Epithelial cell of proximal tubule (primary cell): ENCODE results near the gene EXOSC3. TPM values are rescaled to one million over a fixed set of nuclear protein-coding genes. Genes with fewer than 3 reads are reported as not detected.

Experiments
- DNase-seq: peaks from one replicate; pipeline ENCODE4 v3.0.0-alpha.2; 2011; ENCODE audit warnings: low read depth
- H3K4me3 ChIP-seq: 2 replicates; pipeline ENCODE4 v1.5.1; 2011; ENCODE audit warnings: low read depth, mild to moderate bottlenecking, low read length
- total RNA-seq: library from RNA; depleted of rRNA; stranded (reverse); fragments of >200 nt; gene quantifications from 2 replicates; pipeline ENCODE4 v1.2.3, GENCODE V29; 2015
- TF ChIP-seq, protein P1 (sequence below): conservative IDR thresholded peaks from 2 replicates; pipeline ENCODE4 v1.5.1; 2012; ENCODE audit warnings: low read depth, mild to moderate bottlenecking, low read length

Gene EXOSC3
- total RNA-seq, 1 donor from 2014 or later, result 73.7 TPM

DNA sequence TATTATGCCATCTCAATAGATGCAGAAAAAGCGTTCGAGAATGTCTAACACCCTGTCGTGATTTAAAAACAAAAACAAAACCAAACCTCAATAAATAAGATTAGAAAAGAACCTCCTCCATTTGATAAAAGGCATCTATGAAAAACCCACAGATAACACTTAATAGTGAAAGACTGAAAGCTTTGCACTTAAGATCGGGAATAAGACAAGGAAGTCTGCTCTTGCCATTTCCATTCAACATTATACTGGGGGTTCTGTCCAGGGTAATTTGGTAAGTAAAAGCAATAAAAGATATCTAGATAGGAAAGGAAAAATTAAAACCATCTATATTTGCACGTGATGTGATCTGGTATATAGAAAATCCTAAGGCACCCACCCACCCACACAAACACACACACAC is 7.3 kb upstream of the EXOSC3 start:
- H3K4me3 ChIP-seq, result no peak overlapping the region
- TF ChIP-seq, protein P1, sequence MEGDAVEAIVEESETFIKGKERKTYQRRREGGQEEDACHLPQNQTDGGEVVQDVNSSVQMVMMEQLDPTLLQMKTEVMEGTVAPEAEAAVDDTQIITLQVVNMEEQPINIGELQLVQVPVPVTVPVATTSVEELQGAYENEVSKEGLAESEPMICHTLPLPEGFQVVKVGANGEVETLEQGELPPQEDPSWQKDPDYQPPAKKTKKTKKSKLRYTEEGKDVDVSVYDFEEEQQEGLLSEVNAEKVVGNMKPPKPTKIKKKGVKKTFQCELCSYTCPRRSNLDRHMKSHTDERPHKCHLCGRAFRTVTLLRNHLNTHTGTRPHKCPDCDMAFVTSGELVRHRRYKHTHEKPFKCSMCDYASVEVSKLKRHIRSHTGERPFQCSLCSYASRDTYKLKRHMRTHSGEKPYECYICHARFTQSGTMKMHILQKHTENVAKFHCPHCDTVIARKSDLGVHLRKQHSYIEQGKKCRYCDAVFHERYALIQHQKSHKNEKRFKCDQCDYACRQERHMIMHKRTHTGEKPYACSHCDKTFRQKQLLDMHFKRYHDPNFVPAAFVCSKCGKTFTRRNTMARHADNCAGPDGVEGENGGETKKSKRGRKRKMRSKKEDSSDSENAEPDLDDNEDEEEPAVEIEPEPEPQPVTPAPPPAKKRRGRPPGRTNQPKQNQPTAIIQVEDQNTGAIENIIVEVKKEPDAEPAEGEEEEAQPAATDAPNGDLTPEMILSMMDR, result no peak
- DNase-seq, result no peak

GRCh38 chr9:37790096-37790495 is 5.2 kb upstream of the EXOSC3 start:
- DNase-seq, result no peak
- TF ChIP-seq, protein P1, result no peak
- H3K4me3 ChIP-seq, result no peak overlapping the region

GRCh38 chr9:37788332-37788731 is 3.5 kb upstream of the EXOSC3 start:
- TF ChIP-seq, protein P1, result no peak
- no peak for DNase-seq
- no peak overlapping the region for H3K4me3 ChIP-seq

- DNase-seq, result no peak
- TF ChIP-seq, protein P1, result no peak
- no peak overlapping the region for H3K4me3 ChIP-seq
These were observed 2.2 kb upstream of the EXOSC3 start for GRCh38 chr9:37787059-37787458.

DNA sequence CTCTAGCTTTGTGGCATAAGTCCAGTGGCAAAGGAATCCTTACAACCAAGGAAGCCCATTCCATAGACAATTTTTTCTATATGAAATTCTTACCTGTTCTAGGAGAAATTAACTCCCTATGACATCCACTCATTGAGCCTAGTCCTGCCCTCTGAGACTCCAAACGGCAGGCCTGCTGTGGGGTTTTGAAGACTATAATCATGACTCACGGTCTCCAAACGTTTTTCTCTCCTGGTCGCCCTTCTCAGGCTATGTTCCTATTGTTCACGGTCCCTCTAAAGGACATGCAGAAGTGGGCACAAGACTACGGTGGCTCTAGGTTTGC is 611 bp downstream of the EXOSC3 start:
- TF ChIP-seq, protein P1, result no peak

DNA sequence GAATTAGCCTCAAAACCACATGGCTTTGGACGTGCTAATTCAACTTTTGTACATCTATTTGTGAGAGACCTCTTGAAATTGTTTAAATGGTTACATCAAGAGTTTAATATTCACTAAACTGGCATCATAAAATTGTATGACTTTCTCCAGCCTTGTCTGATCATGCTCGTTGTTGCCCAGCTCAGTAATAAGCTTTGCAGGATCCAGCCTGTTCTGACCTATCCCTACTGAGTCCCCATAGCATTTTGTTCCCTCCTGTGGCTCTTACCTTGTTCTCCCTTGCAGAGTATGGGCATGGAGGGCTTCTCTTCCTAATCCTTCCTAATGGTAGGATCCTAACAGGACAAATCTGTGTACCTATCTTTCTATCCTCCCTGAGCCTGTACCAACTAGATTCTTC is 6.3 kb downstream of the EXOSC3 start:
- DNase-seq, result no peak
- TF ChIP-seq, protein P1, result no peak
- no peak overlapping the region for H3K4me3 ChIP-seq

More for the DNA sequence above, 611 bp downstream of the EXOSC3 start:
- peak overlapping the region; percentile 82 for H3K4me3 ChIP-seq
- no peak for DNase-seq

DNA sequence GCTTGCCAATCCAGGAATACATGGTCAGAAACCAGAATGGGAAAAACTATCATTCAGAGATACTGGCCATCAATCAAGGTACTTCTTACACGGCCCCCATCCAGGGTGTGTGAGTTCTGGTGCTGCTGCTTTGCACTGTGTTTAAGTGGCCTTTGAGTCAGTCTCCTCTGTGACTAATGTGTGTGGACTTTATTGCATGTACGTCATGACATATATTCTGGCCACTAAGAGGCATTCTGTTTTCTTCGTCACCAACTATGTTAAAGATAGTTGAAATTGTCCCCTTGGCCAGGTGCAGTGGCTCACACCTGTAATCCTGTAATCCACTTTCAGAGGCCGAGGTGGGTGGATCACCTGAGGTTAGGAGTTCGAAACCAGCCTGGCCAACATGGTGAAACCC is 8.5 kb downstream of the EXOSC3 start:
- TF ChIP-seq, protein P1, result no peak
- no peak overlapping the region for H3K4me3 ChIP-seq
- DNase-seq, result no peak
